ENCODE measurements around the gene REC114.
"Not testable (repeated sequence)": the region's sequence is repeated elsewhere in the genome, so short reads cannot be mapped to it uniquely, and the experiment has no call there.

REC114 gene

GRCh38 chr15:73457334-73457733, 14.4 kb downstream of the REC114 start:
- no peak for DNase-seq (ENCODE audit: low read depth)

DNA sequence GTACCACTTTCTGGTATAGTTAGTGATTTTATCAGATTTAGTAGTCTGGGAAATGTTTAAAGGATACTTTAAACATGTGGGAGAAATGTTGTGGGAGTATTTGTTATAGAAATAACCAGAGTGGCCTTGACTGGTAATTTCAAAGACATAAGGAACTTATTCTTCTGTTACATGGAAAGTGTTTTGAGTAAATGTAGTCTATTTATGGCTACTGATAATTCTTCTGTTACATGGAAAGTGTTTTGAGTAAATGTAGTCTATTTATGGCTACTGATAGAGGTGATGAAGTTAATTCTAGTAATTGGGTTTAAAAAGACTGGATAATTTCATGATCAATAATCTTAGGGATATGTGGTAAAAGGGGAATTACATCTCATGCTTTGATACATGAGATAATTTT, 17.7 kb downstream of the REC114 start:
- no peak for DNase-seq (ENCODE audit: low read depth)

GRCh38 chr15:73464602-73465001, 21.6 kb downstream of the REC114 start:
- DNase-seq (ENCODE audit: low read depth): no peak

DNA sequence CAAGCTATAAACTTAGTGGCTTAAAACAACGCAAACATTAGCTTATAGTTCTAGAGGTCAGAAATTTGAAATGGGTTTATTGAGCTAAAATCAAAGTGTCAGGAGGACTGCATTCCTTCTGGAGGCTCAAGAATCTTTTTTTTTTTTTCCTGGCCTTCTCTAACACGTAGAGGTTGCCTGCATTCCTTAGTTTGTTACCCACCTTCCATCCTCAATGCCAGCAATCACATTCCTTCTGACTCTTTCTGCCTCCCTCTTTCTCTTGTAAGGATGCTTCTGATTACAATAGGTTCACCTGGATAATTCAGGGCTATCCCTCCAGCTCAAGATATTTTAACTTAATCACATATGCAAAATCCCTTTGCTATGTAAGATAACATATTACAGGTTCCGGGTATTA, 24.8 kb downstream of the REC114 start:
- no peak for DNase-seq (ENCODE audit: low read depth)

GRCh38 chr15:73474785-73475184, 31.8 kb downstream of the REC114 start:
- no peak for DNase-seq (ENCODE audit: low read depth)

DNA sequence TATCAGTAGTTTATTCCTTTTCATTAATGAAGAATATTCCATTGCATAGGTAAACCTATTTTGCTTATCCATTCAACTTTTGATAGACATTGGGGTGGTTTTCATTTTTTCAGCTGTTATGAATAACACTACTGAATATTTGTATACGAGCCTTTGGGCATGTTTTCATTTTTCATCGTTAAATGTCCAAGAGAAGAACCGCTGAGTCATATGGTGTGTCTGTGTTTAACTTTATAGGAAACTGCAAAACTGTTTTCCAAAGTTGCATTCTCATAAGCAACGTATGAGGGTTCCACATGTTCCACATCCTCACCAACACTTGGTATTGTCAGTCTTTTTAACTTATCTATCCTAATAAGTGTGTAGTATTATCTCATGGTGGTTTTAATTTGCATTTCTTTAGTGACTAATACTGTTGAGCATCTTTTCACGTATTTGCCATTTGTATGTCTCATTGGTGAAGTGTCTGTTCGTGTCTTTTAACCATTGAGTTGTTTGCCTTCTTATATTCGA, 33.8 kb downstream of the REC114 start:
- no peak for DNase-seq (ENCODE audit: low read depth)

GRCh38 chr15:73480050-73480449, 37.1 kb downstream of the REC114 start:
- DNase-seq (ENCODE audit: low read depth): no peak

DNA sequence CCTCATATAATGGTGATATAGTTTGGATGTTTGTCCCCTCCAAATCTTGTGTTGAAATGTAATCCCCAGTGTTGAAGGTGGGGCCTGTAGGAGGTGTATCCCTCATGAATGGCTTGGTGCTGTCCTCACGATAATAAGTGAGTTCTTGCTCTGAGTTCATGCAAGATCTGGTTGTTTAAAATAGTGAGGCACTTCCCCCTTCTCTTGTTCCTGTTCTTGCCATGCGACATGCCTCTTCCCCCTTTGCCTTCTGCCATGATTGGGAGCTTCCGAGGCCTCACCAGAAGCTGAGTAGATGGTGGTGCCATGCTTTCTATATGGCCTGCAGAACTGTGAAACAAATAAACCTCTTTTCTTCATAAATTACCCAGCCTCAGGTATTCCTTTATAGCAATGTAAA, 39.2 kb downstream of the REC114 start:
- no peak for DNase-seq (ENCODE audit: low read depth)

DNA sequence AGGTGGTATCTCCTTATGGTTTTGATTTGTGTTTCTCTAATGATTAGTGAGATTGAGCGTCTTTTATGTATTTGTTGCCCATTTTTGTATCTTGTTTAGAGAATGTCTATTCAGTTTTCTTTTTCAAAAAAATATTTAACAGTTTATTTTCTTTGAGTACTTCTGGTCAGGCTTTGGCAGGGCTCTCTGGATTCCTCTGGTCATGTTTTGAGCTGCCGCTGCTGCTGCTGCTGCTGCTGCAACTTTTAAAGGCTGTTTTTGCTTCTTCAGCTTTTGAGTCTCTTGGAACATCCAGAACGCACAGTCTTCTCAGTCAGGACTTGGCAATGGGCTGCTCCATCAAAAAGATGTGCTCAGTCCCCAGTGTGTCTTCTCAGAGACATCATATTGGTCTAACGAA, 40.1 kb downstream of the REC114 start:
- no peak for DNase-seq (ENCODE audit: low read depth)

DNA sequence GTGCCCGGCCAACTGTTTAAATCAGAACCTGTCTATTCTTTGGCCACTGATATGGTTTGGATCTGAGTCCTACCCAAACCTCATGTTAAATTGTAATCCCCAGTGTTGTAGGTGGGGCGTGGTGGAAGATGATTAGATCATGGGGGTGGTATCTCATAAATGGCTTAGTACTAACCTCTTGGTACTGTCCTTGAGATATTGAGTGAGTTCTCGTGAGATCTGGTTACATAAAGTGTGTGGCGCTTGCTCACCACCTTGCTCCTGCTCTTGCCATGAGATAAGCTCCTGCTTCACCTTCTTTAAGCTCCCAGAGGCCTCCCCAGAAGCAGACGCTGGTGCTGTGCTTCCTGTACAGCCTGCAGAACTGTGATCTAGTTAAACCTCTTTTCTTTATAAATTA, 42.4 kb downstream of the REC114 start:
- no peak for DNase-seq (ENCODE audit: low read depth)

- DNase-seq (ENCODE audit: low read depth): not testable (repeated sequence)
These were observed 42.9 kb downstream of the REC114 start for GRCh38 chr15:73485885-73486284.

DNA sequence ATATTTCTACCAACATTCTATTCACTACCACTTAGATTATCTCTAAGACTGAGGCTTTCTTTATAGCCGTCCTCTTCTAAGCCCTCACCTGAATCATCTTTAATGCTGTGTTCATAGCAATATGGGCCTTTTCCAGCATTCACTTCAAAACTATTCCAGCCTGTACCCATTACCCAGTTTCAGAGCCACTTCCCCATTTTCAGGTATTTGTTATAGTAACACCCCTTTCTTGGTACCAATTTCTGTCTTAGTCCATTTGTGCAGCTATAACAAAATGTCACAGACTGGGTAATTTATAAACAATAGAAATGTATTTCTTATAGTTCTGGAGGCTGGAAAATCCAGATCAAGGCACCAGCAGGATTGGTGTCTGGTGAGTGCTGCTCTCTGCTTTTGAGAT, 45.7 kb downstream of the REC114 start:
- DNase-seq (ENCODE audit: low read depth): no peak

GRCh38 chr15:73493922-73494321, 51.0 kb downstream of the REC114 start:
- no peak for DNase-seq (ENCODE audit: low read depth)

GRCh38 chr15:73495181-73495580, 52.2 kb downstream of the REC114 start:
- no peak for DNase-seq (ENCODE audit: low read depth)

- DNase-seq (ENCODE audit: low read depth): no peak
These were observed 57.7 kb downstream of the REC114 start for GRCh38 chr15:73500696-73501095.

GRCh38 chr15:73504885-73505284, 61.9 kb downstream of the REC114 start:
- DNase-seq (ENCODE audit: low read depth): no peak

GRCh38 chr15:73515527-73515926, 72.6 kb downstream of the REC114 start:
- DNase-seq (ENCODE audit: low read depth): no peak

- no peak for DNase-seq (ENCODE audit: low read depth)
These were observed 74.6 kb downstream of the REC114 start for GRCh38 chr15:73517566-73517965.

DNA sequence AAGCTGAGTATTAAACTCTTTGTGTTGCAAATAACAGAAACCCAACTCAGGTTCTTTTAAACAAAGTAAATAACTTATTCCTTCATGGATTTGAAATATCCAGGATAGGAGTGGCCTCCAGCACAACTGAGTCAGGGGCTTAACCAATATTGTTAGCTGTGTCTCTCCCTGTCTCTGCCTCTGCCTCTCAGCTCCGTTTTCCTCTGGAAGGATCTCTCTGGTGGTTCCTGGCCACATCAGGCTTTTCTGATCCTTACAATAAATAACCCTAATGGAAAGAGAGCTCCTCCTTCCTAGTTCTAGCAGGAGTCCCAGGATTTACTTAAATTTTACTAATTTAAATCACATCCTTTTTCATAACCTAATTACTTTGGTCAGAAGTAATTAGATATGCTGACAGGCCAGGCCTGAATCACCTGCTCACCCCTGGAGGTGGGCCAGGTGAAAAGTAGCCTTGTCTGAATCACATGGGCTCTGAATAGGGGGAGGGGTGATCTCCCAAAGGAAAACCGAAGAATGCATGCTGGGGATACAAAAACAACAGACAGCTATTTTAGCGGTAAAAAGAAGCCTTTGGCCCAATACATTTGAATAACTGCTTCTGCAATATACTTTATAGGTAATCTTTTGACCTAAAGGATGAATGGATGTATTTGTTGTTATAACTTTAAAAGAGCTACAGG, 75.4 kb downstream of the REC114 start:
- DNase-seq (ENCODE audit: low read depth): no peak

- no peak for DNase-seq (ENCODE audit: low read depth)
These were observed 76.1 kb downstream of the REC114 start for GRCh38 chr15:73518876-73519733.

GRCh38 chr15:73522011-73522410, 79.0 kb downstream of the REC114 start:
- no peak for DNase-seq (ENCODE audit: low read depth)

GRCh38 chr15:73524919-73525318, 82.0 kb downstream of the REC114 start:
- no peak for DNase-seq (ENCODE audit: low read depth)

DNA sequence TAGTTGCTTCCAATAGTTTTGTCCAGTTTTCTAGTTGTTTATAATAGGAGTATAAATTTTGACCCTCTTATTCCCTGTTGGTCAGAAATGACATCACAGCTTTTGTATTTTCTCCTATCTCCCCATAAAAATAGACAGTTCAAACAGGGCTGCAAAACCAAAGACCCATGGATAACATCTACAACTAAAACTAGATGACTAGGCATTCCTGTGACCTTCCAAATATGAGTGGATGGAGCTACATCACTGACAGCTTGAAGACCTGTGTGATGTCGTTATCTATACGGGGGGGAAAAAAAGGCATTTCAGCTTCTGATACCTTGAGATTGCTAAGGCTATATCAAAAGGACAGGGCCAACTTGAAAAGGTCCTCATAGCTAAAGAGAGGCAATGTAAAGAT, 84.6 kb downstream of the REC114 start:
- DNase-seq (ENCODE audit: low read depth): no peak
